Astrocyte of the hippocampus (primary cell): ENCODE results near the gene SPP1.
A peak's percentile ranks its signal among the peaks of the same experiment; 100 is the strongest.
"Not testable (repeated sequence)": the region's sequence is repeated elsewhere in the genome, so short reads cannot be mapped to it uniquely, and the experiment has no call there.

Experiments used
- DNase-seq: peaks from one replicate; pipeline ENCODE4 v3.0.0; 2011; ENCODE audit warnings: low read depth, low spot score

The SPP1 gene

DNA sequence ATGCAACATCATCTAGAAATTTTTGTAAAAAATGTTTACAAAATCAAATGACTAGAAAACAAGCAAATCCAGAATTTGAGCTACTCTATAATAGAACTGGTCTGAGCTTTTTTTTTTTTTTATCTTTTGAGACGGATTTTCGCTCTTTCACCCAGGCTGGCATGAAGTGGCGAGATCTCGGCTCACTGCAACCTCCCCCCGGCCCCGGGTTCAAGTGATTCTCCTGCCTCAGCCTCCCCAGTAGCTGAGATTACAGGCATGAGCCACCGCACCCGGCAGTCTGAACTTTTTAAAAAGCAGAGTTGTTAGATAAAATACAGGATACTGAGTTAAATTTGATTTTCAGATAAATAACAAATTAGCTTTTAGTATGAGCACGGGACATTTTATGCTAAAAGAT, 11.0 kb downstream of the SPP1 start:
- DNase-seq = no peak

DNA sequence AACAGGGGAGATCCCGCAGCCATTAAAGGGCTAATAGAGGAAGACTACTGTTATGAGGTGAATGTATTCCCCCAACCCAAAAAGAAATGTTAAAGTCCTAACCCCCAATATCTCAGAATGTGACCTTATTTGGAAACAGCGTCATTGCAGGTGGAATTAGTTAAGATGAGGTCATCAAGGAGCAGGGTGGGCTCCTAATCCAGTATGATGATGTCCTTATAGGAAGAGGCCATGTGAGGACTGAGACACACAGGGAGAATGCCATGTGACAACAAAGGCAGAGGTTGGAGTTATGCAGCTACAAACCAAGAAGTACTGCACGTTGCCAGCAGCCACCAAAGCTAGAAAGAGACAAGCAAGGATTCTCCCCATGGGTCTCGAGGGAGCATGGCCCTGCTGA, 14.3 kb downstream of the SPP1 start:
- DNase-seq = no peak

DNA sequence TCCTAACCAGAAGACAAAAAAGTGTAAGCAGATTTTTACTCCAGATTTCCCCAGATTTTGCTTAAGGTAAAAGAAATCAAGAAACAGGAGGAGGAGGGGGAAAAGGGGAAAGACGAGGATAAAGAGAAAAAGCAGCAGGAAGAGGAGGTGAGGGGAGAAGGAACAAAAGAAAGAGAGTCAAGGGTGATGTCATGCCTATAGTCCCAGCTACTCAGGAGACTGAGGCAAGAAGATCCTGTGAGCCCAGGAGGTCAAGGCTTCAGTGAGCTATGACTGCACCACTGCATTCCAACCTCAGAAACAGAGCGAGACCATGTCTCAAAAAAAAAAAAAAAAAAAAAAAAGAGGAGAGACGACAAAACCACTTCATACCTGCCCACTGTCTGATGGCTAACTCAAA, 19.9 kb downstream of the SPP1 start:
- no peak for DNase-seq

DNA sequence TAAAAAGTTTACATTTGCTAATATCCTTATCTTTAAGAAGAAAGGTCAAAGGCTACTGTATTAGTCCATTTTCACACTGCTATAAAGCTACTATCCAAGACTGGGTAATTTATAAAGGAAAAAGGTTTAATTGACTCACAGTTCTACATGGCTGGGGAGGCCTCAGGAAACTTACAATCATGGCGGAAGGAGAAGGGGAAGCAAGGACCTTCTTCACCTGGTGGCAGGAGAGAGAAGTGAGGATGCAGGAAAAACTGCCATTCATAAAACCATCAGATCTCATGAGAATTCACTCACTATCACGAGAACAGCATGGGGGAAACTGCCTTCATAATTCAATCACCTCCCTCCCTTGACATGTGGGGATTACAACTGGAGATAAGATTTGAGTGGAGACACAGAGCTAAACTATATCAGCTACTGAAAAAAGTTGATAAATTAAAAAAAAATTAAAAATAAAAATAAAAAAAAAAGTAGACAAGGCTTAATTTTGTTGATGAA, 23.7 kb downstream of the SPP1 start:
- DNase-seq = not testable (repeated sequence)

DNA sequence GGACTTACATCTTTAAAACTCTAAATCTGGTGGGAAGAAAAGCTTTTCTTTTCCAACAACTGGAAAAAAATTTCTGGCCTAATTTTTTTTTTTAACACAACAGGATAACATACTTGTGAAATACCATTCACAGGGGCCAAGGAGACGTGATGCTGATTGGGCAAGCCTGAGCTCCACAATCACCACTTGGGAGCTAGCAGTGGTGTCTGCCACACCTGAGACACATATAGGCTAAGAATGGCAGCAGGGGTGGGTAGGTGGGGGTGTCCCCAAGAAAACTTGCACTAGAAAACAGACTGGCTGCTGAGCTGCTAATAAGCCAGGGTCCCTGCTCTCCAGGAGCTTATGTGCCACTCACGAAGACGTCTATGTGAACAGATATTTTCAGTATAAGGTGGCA, 26.4 kb downstream of the SPP1 start:
- DNase-seq = no peak

DNA sequence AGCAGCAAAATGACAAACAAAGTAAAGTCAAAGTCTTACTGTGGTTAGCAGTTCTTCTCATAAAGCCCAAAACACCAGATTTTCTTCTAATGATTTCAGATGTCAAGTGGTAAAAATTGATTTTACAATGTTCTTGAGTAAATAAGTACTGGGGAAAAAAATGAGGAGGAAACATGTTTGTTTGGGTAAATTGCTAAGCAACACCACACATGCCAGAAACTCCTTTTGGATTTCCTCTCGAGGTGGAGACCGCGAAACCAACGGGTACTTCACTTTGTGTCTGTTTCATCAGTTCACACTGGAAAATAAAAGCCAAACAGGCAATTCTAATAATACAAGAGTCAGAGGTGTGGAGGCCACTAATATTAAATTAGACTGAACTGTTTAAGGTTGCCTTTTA, 27.3 kb downstream of the SPP1 start:
- peak; percentile 60 for DNase-seq

DNA sequence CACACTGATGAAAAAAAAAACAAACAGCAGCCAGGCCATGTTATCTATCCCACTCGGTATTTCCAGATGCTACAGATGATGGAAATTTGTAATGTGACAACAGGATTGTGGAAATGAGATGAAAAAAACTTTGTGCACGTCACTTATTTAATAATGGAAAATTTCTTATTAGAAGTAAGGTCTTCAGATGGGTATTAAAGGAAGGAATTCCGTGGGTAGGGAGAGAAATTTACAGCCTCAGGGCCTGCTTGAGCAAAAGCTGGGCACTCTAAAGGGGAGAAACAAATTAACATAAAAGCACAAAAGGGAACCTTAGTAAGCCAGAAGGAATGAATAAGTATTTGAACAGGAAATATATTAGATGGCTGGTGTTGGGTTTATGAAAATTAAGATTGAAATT, 27.7 kb downstream of the SPP1 start:
- DNase-seq = peak; percentile 46

DNA sequence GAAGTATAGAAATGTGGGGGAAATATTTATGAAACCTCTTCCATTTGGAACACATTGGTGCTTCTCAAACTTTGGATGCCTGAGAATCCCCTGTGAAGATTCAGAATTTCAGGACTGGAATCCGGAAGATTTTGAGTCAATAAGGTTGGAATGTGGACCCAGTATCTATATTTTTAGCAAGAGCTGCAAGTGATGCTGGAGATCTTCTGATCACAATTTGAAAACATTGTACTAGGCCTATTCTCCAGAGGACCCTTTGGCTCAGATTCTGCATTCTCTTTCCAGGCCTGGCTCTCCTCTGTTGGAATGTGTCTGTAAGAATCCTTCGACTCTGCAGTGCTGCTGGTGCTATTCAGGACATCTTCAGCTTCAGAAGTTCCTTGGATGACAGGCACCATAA, 29.6 kb downstream of the SPP1 start:
- no peak for DNase-seq

DNA sequence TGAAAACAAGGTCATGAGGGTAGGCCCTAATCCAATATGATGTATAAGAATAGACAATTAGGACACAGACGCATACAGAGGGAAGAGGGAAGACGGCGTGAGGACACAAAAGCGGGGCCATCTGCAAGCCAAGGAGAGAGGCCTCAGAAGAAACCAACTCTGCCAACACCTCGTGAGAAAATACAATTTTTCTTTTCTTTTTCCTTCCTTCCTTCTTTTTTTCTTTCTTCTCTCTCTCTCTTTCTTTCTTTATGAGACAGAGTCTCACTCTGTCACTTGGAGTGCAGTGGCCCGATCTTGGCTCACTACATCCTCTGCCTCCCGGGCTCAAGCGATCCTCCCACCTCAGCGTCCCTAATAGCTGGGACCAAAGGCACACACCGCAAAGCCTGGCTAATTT, 30.4 kb downstream of the SPP1 start:
- no peak for DNase-seq

DNA sequence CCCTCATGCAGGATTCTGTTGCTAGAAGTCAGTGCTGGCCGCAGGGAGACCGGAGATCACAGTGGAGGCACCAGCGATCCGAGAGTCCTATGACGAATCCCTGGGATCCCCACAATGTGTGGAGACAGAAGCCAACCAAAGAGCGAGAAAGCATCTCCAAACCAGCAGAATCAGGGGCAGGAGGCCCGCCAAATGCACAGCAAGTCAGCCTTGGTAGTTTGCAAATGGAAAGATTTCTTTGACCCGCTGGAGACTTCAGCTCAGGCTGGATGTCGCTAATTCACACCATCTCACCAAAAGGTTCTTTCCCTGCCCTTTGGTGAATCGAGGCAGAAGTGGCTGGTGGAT, 31.4 kb downstream of the SPP1 start:
- DNase-seq = peak; percentile 23

DNA sequence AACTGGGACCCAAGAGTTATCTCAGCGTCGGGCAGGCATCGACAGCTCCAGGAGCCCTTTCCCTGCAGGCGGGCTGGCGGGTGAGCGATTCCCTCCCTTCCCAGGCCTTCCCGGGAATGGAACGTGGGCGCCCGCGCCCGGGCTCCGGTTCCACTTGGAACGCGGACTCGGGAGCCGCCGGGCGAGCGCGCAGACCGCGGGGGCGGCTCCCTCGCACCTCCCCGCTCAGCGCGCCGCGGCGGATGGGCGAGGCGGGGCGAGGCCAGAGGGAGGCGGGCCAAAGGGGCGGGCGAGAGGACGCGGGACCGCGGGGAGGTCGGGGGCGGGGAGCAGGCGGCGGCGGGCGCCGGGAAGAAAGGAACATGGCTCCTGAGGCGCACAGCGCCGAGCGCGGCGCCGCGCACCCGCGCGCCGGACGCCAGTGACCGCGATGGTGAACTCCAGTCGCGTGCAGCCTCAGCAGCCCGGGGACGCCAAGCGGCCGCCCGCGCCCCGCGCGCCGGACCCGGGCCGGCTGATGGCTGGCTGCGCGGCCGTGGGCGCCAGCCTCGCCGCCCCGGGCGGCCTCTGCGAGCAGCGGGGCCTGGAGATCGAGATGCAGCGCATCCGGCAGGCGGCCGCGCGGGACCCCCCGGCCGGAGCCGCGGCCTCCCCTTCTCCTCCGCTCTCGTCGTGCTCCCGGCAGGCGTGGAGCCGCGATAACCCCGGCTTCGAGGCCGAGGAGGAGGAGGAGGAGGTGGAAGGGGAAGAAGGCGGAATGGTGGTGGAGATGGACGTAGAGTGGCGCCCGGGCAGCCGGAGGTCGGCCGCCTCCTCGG, 32.0 kb downstream of the SPP1 start, which contains the start of gene PKD2:
Gene PKD2, plus strand, starts transcription at position 332 of the 818 bp plus-strand sequence. Its CDS starts 99 bp downstream, at position 431.
- DNase-seq = peak; percentile 95

DNA sequence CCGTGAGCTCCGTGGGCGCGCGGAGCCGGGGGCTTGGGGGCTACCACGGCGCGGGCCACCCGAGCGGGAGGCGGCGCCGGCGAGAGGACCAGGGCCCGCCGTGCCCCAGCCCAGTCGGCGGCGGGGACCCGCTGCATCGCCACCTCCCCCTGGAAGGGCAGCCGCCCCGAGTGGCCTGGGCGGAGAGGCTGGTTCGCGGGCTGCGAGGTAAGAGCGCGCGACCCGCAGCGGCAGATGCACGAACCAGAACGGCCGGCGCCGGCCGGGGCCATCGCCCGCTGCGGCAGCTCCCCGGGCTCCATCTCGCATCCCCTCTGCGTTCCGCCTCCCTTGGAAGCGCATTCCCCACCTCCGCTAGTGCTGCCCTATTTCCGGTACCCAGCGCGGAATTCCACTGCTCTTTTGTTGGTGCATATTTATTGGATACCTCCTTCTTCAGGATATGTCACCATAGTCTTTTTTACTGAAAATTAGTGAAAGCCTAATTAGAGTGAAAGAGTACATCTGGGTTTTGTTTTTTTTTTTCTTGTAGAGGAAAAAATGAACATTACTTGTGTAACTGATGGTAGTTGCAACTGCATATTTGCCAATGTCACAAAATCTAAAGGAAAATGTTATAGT, 32.7 kb downstream of the SPP1 start:
- DNase-seq = peak; percentile 77

DNA sequence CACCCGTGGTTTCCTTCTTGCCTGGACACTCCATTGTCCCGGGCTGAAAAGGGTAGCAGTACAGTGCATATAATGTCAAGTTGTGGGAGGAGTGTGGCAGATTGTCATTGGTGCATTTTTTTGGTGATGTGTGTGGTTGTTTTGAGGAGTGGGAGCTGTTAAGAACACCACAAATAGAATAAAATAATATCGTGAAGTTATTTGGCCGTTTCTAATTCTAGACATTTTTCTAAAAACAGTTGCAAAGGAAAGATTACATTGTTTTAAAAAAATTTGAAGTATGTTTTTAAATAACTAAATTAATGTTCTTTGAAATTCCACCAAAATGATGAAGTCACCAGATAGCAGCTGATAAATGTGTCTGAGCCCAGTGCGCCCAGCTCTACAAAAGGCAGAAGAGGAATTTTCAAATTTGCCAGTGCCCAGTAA, 33.2 kb downstream of the SPP1 start:
- peak; percentile 58 for DNase-seq

DNA sequence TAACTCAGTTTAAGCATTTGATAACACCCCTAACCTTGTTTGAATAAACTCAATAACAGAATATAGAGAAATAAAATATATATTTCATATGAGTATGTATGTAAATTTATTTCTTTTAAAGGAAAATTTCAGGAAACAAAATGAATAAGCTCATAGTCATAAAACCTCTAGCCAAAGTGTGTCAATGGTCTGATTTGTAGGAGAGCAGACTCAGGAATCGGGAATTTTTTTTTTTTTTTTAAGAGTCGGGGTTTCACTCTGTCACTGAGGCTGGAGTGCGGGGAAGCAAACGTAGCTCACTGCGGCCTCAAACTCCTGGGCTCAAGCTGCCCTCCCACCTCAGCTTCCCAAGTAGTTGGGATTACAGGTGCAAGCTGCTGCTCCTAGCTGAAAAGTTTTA, 34.4 kb downstream of the SPP1 start:
- no peak for DNase-seq

DNA sequence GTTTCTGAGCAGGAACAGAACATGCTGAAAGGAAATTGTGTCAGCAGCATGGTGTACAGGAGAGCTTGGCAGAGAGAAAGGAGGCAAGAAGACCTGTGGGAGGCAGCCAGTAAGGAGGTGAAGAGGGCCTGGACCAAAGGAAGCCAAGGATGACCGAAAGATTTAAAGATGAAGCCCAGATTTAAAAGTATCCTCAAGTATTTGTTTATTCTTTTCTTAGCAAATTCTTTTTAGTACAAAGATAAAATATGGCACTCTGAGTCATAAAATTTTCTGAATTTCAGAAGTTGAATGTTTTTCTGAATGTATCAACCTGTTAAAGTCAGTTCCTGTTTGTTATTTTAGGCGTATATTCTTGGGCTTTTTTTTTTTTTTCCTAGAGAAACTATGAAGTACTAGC, 35.5 kb downstream of the SPP1 start:
- DNase-seq = peak; percentile 18

DNA sequence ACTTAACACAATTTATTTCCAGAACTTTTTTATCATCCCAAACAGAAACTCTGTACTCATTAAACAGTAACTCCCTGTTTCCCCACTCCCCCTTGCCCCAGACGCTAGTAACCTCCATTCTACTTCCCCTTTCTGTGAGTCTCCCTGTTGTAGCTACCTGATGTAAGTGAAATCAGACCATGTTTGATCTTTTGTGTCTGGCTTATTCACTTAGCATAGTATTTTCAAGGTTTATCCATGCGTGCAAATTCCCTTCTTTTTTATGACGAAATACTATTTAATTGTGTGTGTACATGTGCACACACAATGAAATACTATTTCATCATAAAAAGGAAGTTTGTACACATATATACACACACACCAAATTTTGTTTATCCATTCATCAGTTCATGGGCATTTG, 37.1 kb downstream of the SPP1 start:
- no peak for DNase-seq

DNA sequence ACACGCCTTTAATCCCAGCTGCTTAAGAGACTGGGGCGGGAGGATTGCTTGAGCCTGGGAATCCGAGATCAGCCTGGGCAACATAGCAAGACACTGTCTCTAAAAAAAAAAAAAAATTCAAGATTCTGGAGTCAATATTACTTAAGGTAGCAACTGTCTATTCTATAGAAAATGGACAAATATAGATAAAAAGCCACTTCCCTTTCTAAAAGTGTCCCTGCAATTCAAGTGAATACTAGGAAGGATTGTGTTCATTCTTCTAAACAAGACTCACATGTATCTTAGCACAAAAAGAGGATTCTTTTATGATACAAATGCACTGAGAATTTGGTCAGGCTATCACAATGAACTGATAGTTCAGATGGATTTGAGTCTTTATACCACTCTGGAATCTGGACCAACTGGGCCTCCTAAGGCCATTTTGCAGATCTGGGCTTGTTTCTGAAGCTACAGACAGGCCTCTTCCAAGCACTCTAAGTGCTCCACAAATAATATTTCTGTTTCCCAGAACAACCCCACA, 38.9 kb downstream of the SPP1 start:
- DNase-seq = no peak

DNA sequence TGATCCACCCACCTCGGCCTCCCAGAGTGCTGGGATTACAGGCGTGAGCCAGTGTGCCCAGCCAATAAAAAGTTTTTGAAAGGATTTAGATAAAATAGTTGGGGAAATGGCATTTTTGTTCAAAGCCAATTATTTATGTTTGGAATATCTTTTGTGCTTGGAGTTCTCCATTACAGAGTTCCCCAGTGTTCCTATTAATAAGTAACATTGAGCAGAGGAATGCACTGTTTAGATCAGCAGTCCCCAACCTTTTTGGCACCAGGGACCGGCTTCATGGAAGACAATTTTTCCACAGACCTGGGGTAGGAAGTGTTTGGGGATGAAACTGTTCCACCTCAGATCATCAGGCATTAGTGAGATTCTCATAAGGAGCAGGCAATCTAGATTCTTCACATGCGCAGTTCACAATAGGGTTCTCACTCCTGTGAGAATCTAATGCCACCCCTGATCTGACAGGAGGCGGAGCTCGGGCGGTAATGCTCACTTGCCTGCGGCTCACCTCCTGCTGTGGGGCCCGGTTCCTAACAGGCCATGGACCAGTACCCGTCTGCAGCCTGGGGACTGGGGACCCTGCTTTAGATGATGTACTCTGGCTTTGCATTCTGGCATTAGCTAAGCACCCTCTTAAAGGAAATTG, 40.3 kb downstream of the SPP1 start:
- DNase-seq = no peak

DNA sequence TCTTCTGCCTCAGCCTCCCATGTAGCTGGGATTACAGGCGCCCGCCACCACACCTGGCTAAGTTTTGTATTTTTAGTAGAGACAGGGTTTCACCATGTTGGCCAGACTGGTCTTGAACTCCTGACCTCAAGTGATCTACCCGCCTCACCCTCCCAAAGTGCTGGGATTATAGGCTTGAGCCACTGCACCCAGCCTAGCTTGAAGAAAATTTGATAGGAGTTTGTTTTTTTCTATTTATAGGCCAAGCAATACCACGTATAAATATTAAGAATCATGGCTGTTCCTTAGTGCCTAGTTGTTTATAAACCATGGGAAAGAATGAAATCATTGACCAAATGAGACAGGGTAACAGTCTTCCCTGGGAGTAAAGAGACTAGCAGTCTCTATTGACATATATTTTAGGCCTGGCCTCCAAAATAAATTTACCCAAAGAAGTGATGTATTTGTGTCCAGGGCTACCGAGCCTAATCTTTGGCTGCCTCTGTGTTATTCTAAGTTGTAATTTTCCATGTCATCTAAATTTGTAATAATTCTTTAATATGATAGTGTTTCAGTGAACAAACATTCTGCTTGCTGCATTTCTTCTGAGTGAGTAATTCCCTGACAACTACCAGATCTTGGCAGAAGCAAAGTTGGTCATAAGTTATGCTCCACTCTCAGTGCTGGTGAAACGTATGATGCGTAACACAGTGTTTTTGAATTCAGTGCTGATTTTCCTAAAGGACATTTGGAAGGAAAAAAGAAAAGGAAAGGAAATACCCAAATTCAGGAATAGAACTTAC, 42.2 kb downstream of the SPP1 start:
- peak; percentile 92 for DNase-seq

DNA sequence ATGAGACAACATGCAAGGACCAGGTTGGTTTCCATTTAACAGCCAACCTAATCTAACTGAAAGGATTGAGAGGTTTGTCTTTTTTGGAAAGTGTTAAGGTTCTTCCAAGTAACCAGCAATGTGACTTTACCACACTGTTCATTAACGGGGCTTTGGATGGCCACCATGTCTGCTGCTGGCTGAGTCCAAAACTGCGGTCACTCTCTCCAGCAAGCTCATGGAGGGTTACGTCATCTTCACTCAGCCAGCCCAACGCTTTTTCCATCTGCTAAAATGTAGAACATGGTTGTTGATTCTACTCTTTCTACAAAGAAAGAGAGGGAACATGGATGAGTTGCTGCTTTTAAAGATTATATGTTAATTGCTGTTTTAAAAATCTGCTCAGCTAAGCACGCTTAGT, 43.0 kb downstream of the SPP1 start:
- peak; percentile 91 for DNase-seq

DNA sequence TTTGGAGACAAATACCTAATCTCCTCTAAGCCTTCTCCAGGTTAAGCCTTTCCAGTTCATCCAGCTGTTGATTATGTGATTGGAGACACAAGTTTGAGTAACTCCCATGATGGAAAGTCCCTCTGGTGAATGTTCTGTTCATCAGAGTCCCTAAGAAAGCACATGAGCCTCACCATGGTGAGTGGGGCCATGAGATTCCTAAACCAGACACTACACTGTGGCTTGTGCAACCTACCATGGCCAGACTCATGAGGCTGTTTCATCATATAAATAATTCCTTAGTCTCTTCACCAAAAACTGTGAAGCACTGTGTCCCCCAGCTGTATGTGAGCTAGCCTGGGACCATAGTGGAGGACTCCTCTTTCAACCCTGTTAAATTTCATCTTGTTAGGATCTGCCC, 46.3 kb downstream of the SPP1 start:
- no peak for DNase-seq

DNA sequence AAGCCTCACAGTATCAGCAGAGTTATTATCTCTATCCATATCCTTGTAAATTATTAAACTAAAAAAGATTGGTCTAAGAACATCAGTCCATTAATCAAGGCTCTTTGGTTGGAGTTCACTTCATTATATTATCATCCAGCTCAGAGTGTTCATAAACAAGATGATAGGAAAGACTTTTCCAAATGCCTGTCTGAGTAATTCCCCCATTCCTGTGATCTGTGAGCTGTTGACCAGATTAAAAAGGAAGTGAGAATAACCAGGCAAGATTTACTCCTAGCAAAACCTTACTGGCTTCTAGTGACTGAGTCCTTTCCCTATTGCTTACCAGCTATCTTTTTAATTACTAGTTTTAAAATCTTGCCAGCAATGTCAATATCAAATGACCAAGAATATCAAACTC, 46.8 kb downstream of the SPP1 start:
- no peak for DNase-seq
